HL-60 (cell line): Measurements from ENCODE around the gene PNPO.

Source experiments
- DNase-seq, 2 experiments: peaks; one replicate each; pipeline ENCODE4 v3.0.0-alpha.2; 2010 to 2020; ENCODE audit warnings: low read depth in 1 of 2, low spot score in 1 of 2
- H3K27ac ChIP-seq: fragments of 250-450 bp; sonication (Bioruptor Pico); replicated peaks from 2 replicates; pipeline ENCODE4 v1.5.1; 2020; ENCODE audit warnings: mild to moderate bottlenecking, moderate library complexity
- H3K27me3 ChIP-seq: fragments of 250-450 bp; sonication (Bioruptor Pico); 2 replicates; pipeline ENCODE4 v1.5.1; 2021; ENCODE audit warnings: mild to moderate bottlenecking, moderate library complexity; ENCODE audit not compliant: insufficient read depth, poor library complexity, severe bottlenecking
- H3K4me3 ChIP-seq: replicated peaks from 2 replicates; pipeline ENCODE4 v1.5.1; 2011; ENCODE audit warnings: mild to moderate bottlenecking, control low read depth, low read length; ENCODE audit not compliant: insufficient read depth
- GABPA ChIP-seq: IDR thresholded peaks from 2 replicates; pipeline ENCODE4 v1.6.1; 2012; ENCODE audit warnings: low read depth
- POLR2AphosphoS5 ChIP-seq: IDR thresholded peaks from 2 replicates; pipeline ENCODE4 v1.6.1; 2012; ENCODE audit warnings: low read depth
- SPI1 ChIP-seq: IDR thresholded peaks from 2 replicates; pipeline ENCODE4 v1.6.1; 2012; ENCODE audit warnings: low read depth, mild to moderate bottlenecking, borderline replicate concordance
- TF ChIP-seq, protein P1 (sequence below): IDR thresholded peaks from 2 replicates; pipeline ENCODE4 v1.6.1; 2012; ENCODE audit warnings: low read depth; ENCODE audit not compliant: insufficient replicate concordance
- TF ChIP-seq, protein P2 (sequence below): IDR thresholded peaks from one replicate; pipeline ENCODE4 v1.5.1; 2011; ENCODE audit warnings: low read length, control low read depth, inconsistent platforms; ENCODE audit not compliant: insufficient read depth

Gene PNPO

DNA sequence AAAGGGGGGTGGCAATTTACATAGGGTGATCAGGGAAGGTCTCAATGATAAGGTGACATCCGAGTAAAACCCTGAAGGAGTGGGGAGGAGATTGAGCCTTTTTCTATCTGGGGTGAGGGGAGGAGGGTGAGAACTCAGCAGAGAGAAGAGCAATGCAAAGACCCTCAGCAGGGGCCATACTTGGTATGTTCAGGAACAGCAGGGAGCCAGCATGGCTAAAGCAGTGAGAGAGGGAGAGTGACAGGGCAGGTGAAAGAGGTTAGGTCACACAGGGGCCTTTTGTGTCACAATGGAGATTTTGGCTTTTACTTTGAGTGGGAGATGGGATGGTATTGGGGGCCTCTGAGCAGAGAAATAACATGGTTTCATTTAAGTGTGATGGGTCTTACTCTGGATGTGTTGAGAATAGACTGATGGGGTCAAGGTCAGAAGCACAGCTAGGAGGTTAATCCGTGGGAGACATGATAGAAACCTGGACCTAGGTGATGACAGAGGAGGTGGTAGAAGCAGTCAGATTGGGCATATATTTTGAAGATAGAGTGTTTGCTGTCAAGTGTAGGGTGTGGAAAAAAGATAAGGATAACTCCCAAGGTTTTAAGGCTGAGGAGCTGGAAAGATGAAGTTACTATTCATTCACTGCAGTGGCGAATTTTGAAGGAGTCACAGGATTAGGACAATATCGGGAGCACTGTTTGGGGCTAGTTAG lies 39.2 kb upstream of the PNPO start:
- Histone ChIP-seq H3K27ac (no peak overlapping the region), H3K4me3 (no peak overlapping the region), H3K27me3 (no peaks in the 10 kb centered on the region)
- no peak for TF ChIP-seq SPI1
- TF ChIP-seq, protein P1, sequence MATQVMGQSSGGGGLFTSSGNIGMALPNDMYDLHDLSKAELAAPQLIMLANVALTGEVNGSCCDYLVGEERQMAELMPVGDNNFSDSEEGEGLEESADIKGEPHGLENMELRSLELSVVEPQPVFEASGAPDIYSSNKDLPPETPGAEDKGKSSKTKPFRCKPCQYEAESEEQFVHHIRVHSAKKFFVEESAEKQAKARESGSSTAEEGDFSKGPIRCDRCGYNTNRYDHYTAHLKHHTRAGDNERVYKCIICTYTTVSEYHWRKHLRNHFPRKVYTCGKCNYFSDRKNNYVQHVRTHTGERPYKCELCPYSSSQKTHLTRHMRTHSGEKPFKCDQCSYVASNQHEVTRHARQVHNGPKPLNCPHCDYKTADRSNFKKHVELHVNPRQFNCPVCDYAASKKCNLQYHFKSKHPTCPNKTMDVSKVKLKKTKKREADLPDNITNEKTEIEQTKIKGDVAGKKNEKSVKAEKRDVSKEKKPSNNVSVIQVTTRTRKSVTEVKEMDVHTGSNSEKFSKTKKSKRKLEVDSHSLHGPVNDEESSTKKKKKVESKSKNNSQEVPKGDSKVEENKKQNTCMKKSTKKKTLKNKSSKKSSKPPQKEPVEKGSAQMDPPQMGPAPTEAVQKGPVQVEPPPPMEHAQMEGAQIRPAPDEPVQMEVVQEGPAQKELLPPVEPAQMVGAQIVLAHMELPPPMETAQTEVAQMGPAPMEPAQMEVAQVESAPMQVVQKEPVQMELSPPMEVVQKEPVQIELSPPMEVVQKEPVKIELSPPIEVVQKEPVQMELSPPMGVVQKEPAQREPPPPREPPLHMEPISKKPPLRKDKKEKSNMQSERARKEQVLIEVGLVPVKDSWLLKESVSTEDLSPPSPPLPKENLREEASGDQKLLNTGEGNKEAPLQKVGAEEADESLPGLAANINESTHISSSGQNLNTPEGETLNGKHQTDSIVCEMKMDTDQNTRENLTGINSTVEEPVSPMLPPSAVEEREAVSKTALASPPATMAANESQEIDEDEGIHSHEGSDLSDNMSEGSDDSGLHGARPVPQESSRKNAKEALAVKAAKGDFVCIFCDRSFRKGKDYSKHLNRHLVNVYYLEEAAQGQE: no peak
- TF ChIP-seq, protein P2, sequence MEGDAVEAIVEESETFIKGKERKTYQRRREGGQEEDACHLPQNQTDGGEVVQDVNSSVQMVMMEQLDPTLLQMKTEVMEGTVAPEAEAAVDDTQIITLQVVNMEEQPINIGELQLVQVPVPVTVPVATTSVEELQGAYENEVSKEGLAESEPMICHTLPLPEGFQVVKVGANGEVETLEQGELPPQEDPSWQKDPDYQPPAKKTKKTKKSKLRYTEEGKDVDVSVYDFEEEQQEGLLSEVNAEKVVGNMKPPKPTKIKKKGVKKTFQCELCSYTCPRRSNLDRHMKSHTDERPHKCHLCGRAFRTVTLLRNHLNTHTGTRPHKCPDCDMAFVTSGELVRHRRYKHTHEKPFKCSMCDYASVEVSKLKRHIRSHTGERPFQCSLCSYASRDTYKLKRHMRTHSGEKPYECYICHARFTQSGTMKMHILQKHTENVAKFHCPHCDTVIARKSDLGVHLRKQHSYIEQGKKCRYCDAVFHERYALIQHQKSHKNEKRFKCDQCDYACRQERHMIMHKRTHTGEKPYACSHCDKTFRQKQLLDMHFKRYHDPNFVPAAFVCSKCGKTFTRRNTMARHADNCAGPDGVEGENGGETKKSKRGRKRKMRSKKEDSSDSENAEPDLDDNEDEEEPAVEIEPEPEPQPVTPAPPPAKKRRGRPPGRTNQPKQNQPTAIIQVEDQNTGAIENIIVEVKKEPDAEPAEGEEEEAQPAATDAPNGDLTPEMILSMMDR: no peak
- TF ChIP-seq GABPA: no peak
- DNase-seq: no peak

- DNase-seq: no peak
- TF ChIP-seq SPI1 (no peak), POLR2AphosphoS5 (no peak), GABPA (no peak)
- TF ChIP-seq, protein P1: no peak
- TF ChIP-seq, protein P2: no peak
- Histone ChIP-seq H3K27ac (no peak overlapping the region), H3K4me3 (no peak overlapping the region), H3K27me3 (no peaks in the 10 kb centered on the region)
These were observed 36.1 kb upstream of the PNPO start for GRCh38 chr17:47905221-47905733.

- Histone ChIP-seq H3K27ac (no peak overlapping the region), H3K27me3 (no peaks in the 10 kb centered on the region), H3K4me3 (no peak overlapping the region)
- DNase-seq: no peak
- no peak for TF ChIP-seq SPI1
These were observed 34.9 kb upstream of the PNPO start for GRCh38 chr17:47906443-47906842.

- TF ChIP-seq, protein P1: no peak
- TF ChIP-seq SPI1 (no peak), POLR2AphosphoS5 (no peak)
- TF ChIP-seq, protein P2: no peak
- 0 out of 2 replicates have a peak overlapping the region, but pooled peaks have one; percentile 4 for H3K4me3 ChIP-seq
- H3K27me3 ChIP-seq: no peaks in the 10 kb centered on the region
- H3K27ac ChIP-seq: no peak overlapping the region
- peak; percentile 17 to 67 for DNase-seq
These were observed 33.3 kb upstream of the PNPO start for GRCh38 chr17:47907932-47908562.
